C4-2B (cell line): ENCODE data around the gene AWAT2.

Experiments
- H3K27ac ChIP-seq: fragments of 450-650 bp; 2 replicates; pipeline ENCODE4 v1.5.1; 2017
- ZFX ChIP-seq: fragments of 450-650 bp; IDR thresholded peaks from 2 replicates; pipeline ENCODE4 v1.6.1; 2017
- TF ChIP-seq, protein P1 (sequence below): fragments of 450-650 bp; conservative IDR thresholded peaks from 2 replicates; pipeline ENCODE4 v1.5.1; 2017; ENCODE audit warnings: mild to moderate bottlenecking

AWAT2 gene

GRCh38 chrX:70038951-70039350 is 10.8 kb downstream of the AWAT2 start:
- TF ChIP-seq, protein P1, sequence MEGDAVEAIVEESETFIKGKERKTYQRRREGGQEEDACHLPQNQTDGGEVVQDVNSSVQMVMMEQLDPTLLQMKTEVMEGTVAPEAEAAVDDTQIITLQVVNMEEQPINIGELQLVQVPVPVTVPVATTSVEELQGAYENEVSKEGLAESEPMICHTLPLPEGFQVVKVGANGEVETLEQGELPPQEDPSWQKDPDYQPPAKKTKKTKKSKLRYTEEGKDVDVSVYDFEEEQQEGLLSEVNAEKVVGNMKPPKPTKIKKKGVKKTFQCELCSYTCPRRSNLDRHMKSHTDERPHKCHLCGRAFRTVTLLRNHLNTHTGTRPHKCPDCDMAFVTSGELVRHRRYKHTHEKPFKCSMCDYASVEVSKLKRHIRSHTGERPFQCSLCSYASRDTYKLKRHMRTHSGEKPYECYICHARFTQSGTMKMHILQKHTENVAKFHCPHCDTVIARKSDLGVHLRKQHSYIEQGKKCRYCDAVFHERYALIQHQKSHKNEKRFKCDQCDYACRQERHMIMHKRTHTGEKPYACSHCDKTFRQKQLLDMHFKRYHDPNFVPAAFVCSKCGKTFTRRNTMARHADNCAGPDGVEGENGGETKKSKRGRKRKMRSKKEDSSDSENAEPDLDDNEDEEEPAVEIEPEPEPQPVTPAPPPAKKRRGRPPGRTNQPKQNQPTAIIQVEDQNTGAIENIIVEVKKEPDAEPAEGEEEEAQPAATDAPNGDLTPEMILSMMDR: no peak
- TF ChIP-seq ZFX: no peak
- peak overlapping the region; percentile 56; the same call in 1 of the 2 replicates for H3K27ac ChIP-seq

- no peak for TF ChIP-seq ZFX
- TF ChIP-seq, protein P1: no peak
- peak overlapping the region; percentile 56; the same call in 1 of the 2 replicates for H3K27ac ChIP-seq
Measured at GRCh38 chrX:70038515-70038914, 11.2 kb downstream of the AWAT2 start.

DNA sequence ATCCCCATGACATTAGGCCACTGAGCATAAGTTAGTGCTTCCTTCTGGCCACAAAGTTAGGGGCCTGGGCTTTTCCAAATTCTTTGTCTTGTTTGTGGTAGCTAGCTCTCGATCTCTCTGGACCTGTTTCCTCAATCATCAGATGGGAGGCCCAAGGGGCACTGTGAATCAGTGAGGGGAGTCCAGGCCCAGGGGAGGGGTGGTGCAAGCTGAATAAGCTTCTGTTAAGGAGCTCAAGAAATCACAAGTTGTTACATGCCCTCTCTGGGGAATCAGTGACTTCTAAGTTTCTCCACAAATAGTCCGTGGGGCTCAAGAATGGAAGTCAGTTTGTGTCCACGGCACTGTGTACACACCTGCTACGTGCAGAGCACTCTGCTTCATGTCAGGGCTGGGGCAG is 15.1 kb downstream of the AWAT2 start:
- TF ChIP-seq, protein P1: no peak
- no peak for TF ChIP-seq ZFX
- H3K27ac ChIP-seq: no peak overlapping the region

GRCh38 chrX:70033348-70034051 is 16.2 kb downstream of the AWAT2 start:
- H3K27ac ChIP-seq: no peak overlapping the region
- TF ChIP-seq ZFX: no peak
- TF ChIP-seq, protein P1: peak; percentile 63

GRCh38 chrX:70032792-70033191 is 16.9 kb downstream of the AWAT2 start:
- H3K27ac ChIP-seq: no peak overlapping the region
- TF ChIP-seq, protein P1: no peak
- TF ChIP-seq ZFX: no peak

DNA sequence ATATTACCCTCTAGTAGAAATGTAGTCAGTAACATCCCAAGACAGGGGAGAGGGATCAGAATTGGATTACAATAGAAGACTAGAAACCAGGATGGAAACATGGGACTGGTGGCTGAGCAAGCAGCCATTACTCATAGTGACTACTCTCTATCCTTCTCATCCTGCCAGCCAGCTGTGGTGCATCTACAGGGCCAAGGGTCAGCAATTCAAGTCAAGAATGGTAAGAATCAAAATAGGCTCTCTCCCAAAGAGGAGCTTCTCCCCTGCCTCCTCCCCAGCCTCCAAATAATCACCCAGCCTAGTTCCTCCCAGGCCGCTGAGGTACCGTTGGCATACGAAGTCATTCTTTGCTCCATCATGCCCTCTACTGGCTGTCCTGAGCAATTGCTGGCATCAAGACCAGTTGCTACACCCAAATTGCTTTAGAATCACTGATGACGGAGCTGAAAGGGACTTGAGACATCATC is 19.4 kb downstream of the AWAT2 start:
- no peak overlapping the region for H3K27ac ChIP-seq
- TF ChIP-seq, protein P1: peak; percentile 80
- TF ChIP-seq ZFX: no peak

GRCh38 chrX:70029863-70030262 is 19.9 kb downstream of the AWAT2 start:
- TF ChIP-seq ZFX: no peak
- TF ChIP-seq, protein P1: no peak
- H3K27ac ChIP-seq: no peak overlapping the region
